Gastroesophageal sphincter (tissue), 3 donors: Measurements from ENCODE around the gene SSU72.
"Not testable (repeated sequence)": the region's sequence is repeated elsewhere in the genome, so short reads cannot be mapped to it uniquely, and the experiment has no call there.

Experiments used
- CTCF ChIP-seq, 4 experiments: fragments of 200-600 bp in 2 of 4; fragments of 450-650 bp in 2 of 4; sonication (generic) in 1 of 4; IDR thresholded peaks; one replicate each; pipeline ENCODE4 v1.5.1; 2017 to 2019; ENCODE audit warnings: antibody characterized with exemption in 4 of 4, mild to moderate bottlenecking in 2 of 4, moderate library complexity in 2 of 4
- EP300 ChIP-seq: sonication (generic); formaldehyde crosslinking; IDR thresholded peaks from one replicate; pipeline ENCODE4 v1.6.1; 2017; ENCODE audit warnings: antibody characterized with exemption, mild to moderate bottlenecking
- POLR2A ChIP-seq, 2 donors: fragments of 450-650 bp; IDR thresholded peaks; one replicate each; pipeline ENCODE4 v1.6.1; 2017; ENCODE audit warnings: antibody characterized with exemption in 2 of 2, mild to moderate bottlenecking in 2 of 2, moderate library complexity in 1 of 2
- POLR2AphosphoS5 ChIP-seq: sonication (generic); formaldehyde crosslinking; IDR thresholded peaks from one replicate; pipeline ENCODE4 v1.6.1; 2017; ENCODE audit warnings: antibody characterized with exemption

GRCh38 chr1:1557688-1558087 is 17.0 kb downstream of the SSU72 start:
- TF ChIP-seq CTCF (IDR thresholded peaks at IDR 0.05); POLR2AphosphoS5; EP300; POLR2A (IDR thresholded peaks at IDR 0.05): not testable (repeated sequence)
